ENCODE results near the gene RNF145. TPM values are rescaled to one million over a fixed set of nuclear protein-coding genes. Genes with fewer than 3 reads are reported as not detected.

RNF145 gene
- total and polyA plus RNA-seq, 2 donors (not counting 1 experiment from before 2014, with no cell fraction given): 24.5 to 57.2 TPM

DNA sequence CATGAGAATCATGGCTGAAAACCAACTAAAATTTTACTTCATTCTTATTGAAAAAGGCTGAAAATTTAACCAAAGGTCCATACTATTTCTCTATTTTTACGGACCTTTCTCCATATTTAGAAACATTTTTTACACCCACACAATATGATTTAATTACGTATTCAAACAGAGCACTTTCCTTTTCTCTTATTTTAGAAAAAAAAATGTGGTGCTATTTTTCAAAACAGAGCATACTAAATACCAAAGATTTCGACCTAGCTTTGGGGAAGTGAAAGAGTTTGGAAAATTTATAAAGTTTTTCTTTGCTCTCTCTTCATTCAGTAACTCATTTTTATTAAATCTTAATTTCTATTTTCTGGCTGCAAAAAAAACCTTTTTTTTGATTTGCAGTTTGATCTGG, 38.1 kb downstream of the RNF145 start:
- no peak for TF ChIP-seq CTCF (IDR thresholded peaks at IDR 0.05)
- no peak for TF ChIP-seq EZH2 (IDR thresholded peaks at IDR 0.05; ENCODE audit: borderline replicate concordance, insufficient read depth, low read depth, low read length, poor library complexity, severe bottlenecking)
- Histone ChIP-seq H3K9ac (ENCODE audit: low read length) (no peak overlapping the region), H3K4me3 (ENCODE audit: control extremely low read depth in 1 of 5, extremely low read depth in 1 of 5, insufficient read depth in 1 of 5, low read depth in 2 of 5, low read length in 4 of 5) (no peak overlapping the region), H3K9me3 (ENCODE audit: control extremely low read depth in 1 of 3, control insufficient read depth in 2 of 3, insufficient read depth in 1 of 3, low read length in 2 of 3) (no peaks in the 10 kb centered on the region), H3K36me3 (replicated peaks in 1 of 2; ENCODE audit: control extremely low read depth in 1 of 2, control insufficient read depth in 1 of 2, extremely low read depth in 1 of 2, insufficient read depth in 2 of 2, low read length in 1 of 2) (peaks cover 1 to 17% of the 10 kb centered on the region in 2 experiments), H4K20me1 (ENCODE audit: control insufficient read depth, insufficient read depth, low read length, poor library complexity, severe bottlenecking) (no peaks in the 10 kb centered on the region), H3K27ac (ENCODE audit: low read length in 2 of 2) (peak overlapping the region in 1 of 2 donors; percentile 21), H3K79me2 (ENCODE audit: control insufficient read depth, insufficient read depth, low read length) (peaks cover 11% of the 10 kb centered on the region), H2AFZ (ENCODE audit: insufficient read depth, low read depth, low read length, poor library complexity, severe bottlenecking) (no peak overlapping the region), H3K4me2 (replicated peaks; ENCODE audit: low read depth, low read length, poor library complexity, severe bottlenecking) (peak overlapping the region; percentile 41), H3K4me1 (ENCODE audit: control insufficient read depth in 2 of 2, insufficient read depth in 2 of 2, low read length in 2 of 2) (peaks cover 0 to 13% of the 10 kb centered on the region in 2 donors), H3K27me3 (replicated peaks in 1 of 4; ENCODE audit: control extremely low read depth in 1 of 4, control insufficient read depth in 3 of 4, insufficient read depth in 4 of 4, low read length in 3 of 4) (no peaks in the 10 kb centered on the region)
- Mint-ChIP-seq H3K4me3 (no peak overlapping the region), H3K27ac (no peak overlapping the region), H3K27me3 (no peaks in the 10 kb centered on the region), H3K4me1 (peaks cover 14% of the 10 kb centered on the region), H3K9me3 (ENCODE audit: insufficient read depth) (no peaks in the 10 kb centered on the region)
- POLR2A ChIA-PET: no interaction called here
- no CpG with 5 or more reads among the region's 3 CpGs for WGBS (ENCODE audit: insufficient coverage)
- DNase-seq (no peak), ATAC-seq (ENCODE audit: low read depth) (no peak)
- intact Hi-C loops (cut with micrococcal nuclease): loop anchor here (5.0 kb wide), 1 partner anchor 36 kb away; the partner anchor contains the start of gene RNF145
- CTCF ChIA-PET: interaction anchor here (6.6 kb wide), 1 partner anchor 15 kb away, joined by 42 read pairs; no protein-coding TSS in a partner anchor

GRCh38 chr5:159170021-159170420, 39.3 kb downstream of the RNF145 start:
- intact Hi-C loops (cut with micrococcal nuclease): loop anchor here (5.0 kb wide), 1 partner anchor 37 kb away; the partner anchor contains the start of gene RNF145
- H3K9me3 Mint-ChIP-seq (ENCODE audit: insufficient read depth): no peaks in the 10 kb centered on the region
- POLR2A ChIA-PET: no interaction called here

More at GRCh38 chr5:159170021-159170420, 39.3 kb downstream of the RNF145 start:
- Histone ChIP-seq H3K27ac (ENCODE audit: low read length in 2 of 2) (no peak overlapping the region), H3K4me2 (replicated peaks; ENCODE audit: low read depth, low read length, poor library complexity, severe bottlenecking) (no peak overlapping the region), H4K20me1 (ENCODE audit: control insufficient read depth, insufficient read depth, low read length, poor library complexity, severe bottlenecking) (no peaks in the 10 kb centered on the region), H2AFZ (ENCODE audit: insufficient read depth, low read depth, low read length, poor library complexity, severe bottlenecking) (no peak overlapping the region), H3K9me3 (ENCODE audit: control extremely low read depth in 1 of 3, control insufficient read depth in 2 of 3, insufficient read depth in 1 of 3, low read length in 2 of 3) (no peaks in the 10 kb centered on the region), H3K4me3 (ENCODE audit: control extremely low read depth in 1 of 5, extremely low read depth in 1 of 5, insufficient read depth in 1 of 5, low read depth in 2 of 5, low read length in 4 of 5) (no peak overlapping the region), H3K36me3 (replicated peaks in 1 of 2; ENCODE audit: control extremely low read depth in 1 of 2, control insufficient read depth in 1 of 2, extremely low read depth in 1 of 2, insufficient read depth in 2 of 2, low read length in 1 of 2) (peaks cover 1 to 18% of the 10 kb centered on the region in 2 experiments), H3K79me2 (ENCODE audit: control insufficient read depth, insufficient read depth, low read length) (peaks cover 11% of the 10 kb centered on the region), H3K9ac (ENCODE audit: low read length) (no peak overlapping the region), H3K4me1 (ENCODE audit: control insufficient read depth in 2 of 2, insufficient read depth in 2 of 2, low read length in 2 of 2) (peaks cover 0 to 13% of the 10 kb centered on the region in 2 donors), H3K27me3 (replicated peaks in 1 of 4; ENCODE audit: control extremely low read depth in 1 of 4, control insufficient read depth in 3 of 4, insufficient read depth in 4 of 4, low read length in 3 of 4) (no peaks in the 10 kb centered on the region)
- Mint-ChIP-seq H3K4me3 (no peak overlapping the region), H3K27ac (no peak overlapping the region), H3K27me3 (no peaks in the 10 kb centered on the region), H3K4me1 (peaks cover 14% of the 10 kb centered on the region)
- CTCF ChIA-PET: interaction anchor here (6.6 kb wide), 1 partner anchor 13 kb away, joined by 42 read pairs; no protein-coding TSS in a partner anchor
- TF ChIP-seq CTCF (IDR thresholded peaks at IDR 0.05): no peak
- no peak for TF ChIP-seq EZH2 (IDR thresholded peaks at IDR 0.05; ENCODE audit: borderline replicate concordance, insufficient read depth, low read depth, low read length, poor library complexity, severe bottlenecking)
- no peak for DNase-seq
- ATAC-seq (ENCODE audit: low read depth): no peak
